ENCODE data around the gene UMAD1.

Gene UMAD1

GRCh38 chr7:7792056-7792455 is 151.5 kb downstream of the UMAD1 start:
- Histone ChIP-seq H3K27me3 (ENCODE audit: insufficient read depth, low read length, poor library complexity) (no peaks in the 10 kb centered on the region), H3K4me3 (ENCODE audit: low read depth in 1 of 2, low read length in 2 of 2) (no peak overlapping the region), H3K27ac (ENCODE audit: low read length) (no peak overlapping the region), H3K79me2 (ENCODE audit: insufficient read depth, low read length) (no peaks in the 10 kb centered on the region), H3K9me3 (ENCODE audit: insufficient read depth, low read length, severe bottlenecking) (peaks cover 3% of the 10 kb centered on the region), H2AFZ (ENCODE audit: low read depth, low read length) (no peak overlapping the region), H3K4me1 (ENCODE audit: insufficient read depth, low read length) (peaks cover 10% of the 10 kb centered on the region), H3K9ac (ENCODE audit: low read depth, low read length) (no peak overlapping the region), H4K20me1 (ENCODE audit: insufficient read depth, low read length) (no peaks in the 10 kb centered on the region), H3K36me3 (ENCODE audit: insufficient read depth, low read length) (peaks cover 10% of the 10 kb centered on the region; the same call in 1 of the 2 replicates), H3K4me2 (ENCODE audit: insufficient read depth, low read length) (no peak overlapping the region)
- TF ChIP-seq EZH2 (IDR thresholded peaks at IDR 0.05; ENCODE audit: borderline replicate concordance, low read depth, low read length, severe bottlenecking), result no peak
- TF ChIP-seq CTCF (IDR thresholded peaks at IDR 0.05; ENCODE audit: borderline replicate concordance, extremely low read depth, low read length, poor library complexity, severe bottlenecking), result no peak
- no peak for ATAC-seq (ENCODE audit: insufficient read depth, low read depth)
- DNase-seq, result no peak

GRCh38 chr7:7793249-7793648 is 152.7 kb downstream of the UMAD1 start:
- DNase-seq, result no peak
- Histone ChIP-seq H3K36me3 (ENCODE audit: insufficient read depth, low read length) (peaks cover 12% of the 10 kb centered on the region; the same call in 1 of the 2 replicates), H3K27ac (ENCODE audit: low read length) (no peak overlapping the region), H2AFZ (ENCODE audit: low read depth, low read length) (no peak overlapping the region), H3K27me3 (ENCODE audit: insufficient read depth, low read length, poor library complexity) (no peaks in the 10 kb centered on the region), H3K79me2 (ENCODE audit: insufficient read depth, low read length) (no peaks in the 10 kb centered on the region), H3K9me3 (ENCODE audit: insufficient read depth, low read length, severe bottlenecking) (peaks cover 3% of the 10 kb centered on the region), H4K20me1 (ENCODE audit: insufficient read depth, low read length) (no peaks in the 10 kb centered on the region), H3K4me2 (ENCODE audit: insufficient read depth, low read length) (no peak overlapping the region), H3K4me1 (ENCODE audit: insufficient read depth, low read length) (no peaks in the 10 kb centered on the region), H3K9ac (ENCODE audit: low read depth, low read length) (no peak overlapping the region), H3K4me3 (ENCODE audit: low read depth in 1 of 2, low read length in 2 of 2) (no peak overlapping the region)
- TF ChIP-seq CTCF (IDR thresholded peaks at IDR 0.05; ENCODE audit: borderline replicate concordance, extremely low read depth, low read length, poor library complexity, severe bottlenecking), result no peak
- TF ChIP-seq EZH2 (IDR thresholded peaks at IDR 0.05; ENCODE audit: borderline replicate concordance, low read depth, low read length, severe bottlenecking), result no peak
- ATAC-seq (ENCODE audit: insufficient read depth, low read depth), result no peak

- Histone ChIP-seq H3K27me3 (ENCODE audit: insufficient read depth, low read length, poor library complexity) (no peaks in the 10 kb centered on the region), H4K20me1 (ENCODE audit: insufficient read depth, low read length) (no peaks in the 10 kb centered on the region), H3K4me2 (ENCODE audit: insufficient read depth, low read length) (no peak overlapping the region), H3K27ac (ENCODE audit: low read length) (no peak overlapping the region), H2AFZ (ENCODE audit: low read depth, low read length) (no peak overlapping the region), H3K4me3 (ENCODE audit: low read depth in 1 of 2, low read length in 2 of 2) (no peak overlapping the region), H3K9ac (ENCODE audit: low read depth, low read length) (no peak overlapping the region), H3K9me3 (ENCODE audit: insufficient read depth, low read length, severe bottlenecking) (peaks cover 3% of the 10 kb centered on the region), H3K4me1 (ENCODE audit: insufficient read depth, low read length) (no peaks in the 10 kb centered on the region), H3K79me2 (ENCODE audit: insufficient read depth, low read length) (no peaks in the 10 kb centered on the region), H3K36me3 (ENCODE audit: insufficient read depth, low read length) (peaks cover 12% of the 10 kb centered on the region; the same call in 1 of the 2 replicates)
- TF ChIP-seq CTCF (IDR thresholded peaks at IDR 0.05; ENCODE audit: borderline replicate concordance, extremely low read depth, low read length, poor library complexity, severe bottlenecking), result no peak
- no peak for TF ChIP-seq EZH2 (IDR thresholded peaks at IDR 0.05; ENCODE audit: borderline replicate concordance, low read depth, low read length, severe bottlenecking)
- DNase-seq, result no peak
- ATAC-seq (ENCODE audit: insufficient read depth, low read depth), result no peak
Observed at GRCh38 chr7:7793921-7794320, 153.4 kb downstream of the UMAD1 start.

GRCh38 chr7:7795203-7795602 is 154.7 kb downstream of the UMAD1 start:
- DNase-seq (no peak), ATAC-seq (ENCODE audit: insufficient read depth, low read depth) (no peak)
- Histone ChIP-seq H3K27ac (ENCODE audit: low read length) (no peak overlapping the region), H3K4me1 (ENCODE audit: insufficient read depth, low read length) (no peaks in the 10 kb centered on the region), H2AFZ (ENCODE audit: low read depth, low read length) (no peak overlapping the region), H3K9ac (ENCODE audit: low read depth, low read length) (no peak overlapping the region), H3K27me3 (ENCODE audit: insufficient read depth, low read length, poor library complexity) (no peaks in the 10 kb centered on the region), H3K79me2 (ENCODE audit: insufficient read depth, low read length) (no peaks in the 10 kb centered on the region), H3K4me3 (ENCODE audit: low read depth in 1 of 2, low read length in 2 of 2) (no peak overlapping the region), H3K36me3 (ENCODE audit: insufficient read depth, low read length) (peaks cover 12% of the 10 kb centered on the region; the same call in 1 of the 2 replicates), H3K9me3 (ENCODE audit: insufficient read depth, low read length, severe bottlenecking) (peaks cover 3% of the 10 kb centered on the region), H3K4me2 (ENCODE audit: insufficient read depth, low read length) (no peak overlapping the region), H4K20me1 (ENCODE audit: insufficient read depth, low read length) (no peaks in the 10 kb centered on the region)
- no peak for TF ChIP-seq CTCF (IDR thresholded peaks at IDR 0.05; ENCODE audit: borderline replicate concordance, extremely low read depth, low read length, poor library complexity, severe bottlenecking)
- TF ChIP-seq EZH2 (IDR thresholded peaks at IDR 0.05; ENCODE audit: borderline replicate concordance, low read depth, low read length, severe bottlenecking), result no peak

All from DND-41 (cell line).